ENCODE measurements around the gene BZW1. TPM values are rescaled to one million over a fixed set of nuclear protein-coding genes. Genes with fewer than 3 reads are reported as not detected.

The BZW1 gene
- total RNA-seq, 1 experiment from 2014 or later = 353 TPM

- H3K27me3 Mint-ChIP-seq (ENCODE audit: insufficient read depth, unreplicated experiment) = no peaks in the 10 kb centered on the region
- POLR2A ChIA-PET = no interaction called here
- no peak overlapping the region for H3K4me3 Mint-ChIP-seq (ENCODE audit: unreplicated experiment)
- H3K9me3 Mint-ChIP-seq (ENCODE audit: unreplicated experiment) = peaks cover 14% of the 10 kb centered on the region
- H3K36me3 Mint-ChIP-seq (ENCODE audit: insufficient read depth, unreplicated experiment) = no peaks in the 10 kb centered on the region
- CTCF ChIA-PET = no interaction called here
- TF ChIP-seq CTCF (IDR thresholded peaks at IDR 0.05; ENCODE audit: unreplicated experiment) = no peak
- H3K4me1 Mint-ChIP-seq (ENCODE audit: insufficient read depth, unreplicated experiment) = peaks cover 17% of the 10 kb centered on the region
- BruUV-seq (replicated peaks) = no TSS peak
- H3K27ac Mint-ChIP-seq (ENCODE audit: low read depth, unreplicated experiment) = no peak overlapping the region
- intact Hi-C loops (cut with micrococcal nuclease) = no loop called here
- DNase-seq (ENCODE audit: unreplicated experiment) = no peak
These were observed 40.9 kb upstream of the BZW1 start for GRCh38 chr2:200770847-200771246.

- Mint-ChIP-seq H3K27me3 (ENCODE audit: insufficient read depth, unreplicated experiment) (no peaks in the 10 kb centered on the region), H3K9me3 (ENCODE audit: unreplicated experiment) (peaks cover 14% of the 10 kb centered on the region), H3K4me1 (ENCODE audit: insufficient read depth, unreplicated experiment) (peaks cover 5% of the 10 kb centered on the region), H3K36me3 (ENCODE audit: insufficient read depth, unreplicated experiment) (no peaks in the 10 kb centered on the region), H3K27ac (ENCODE audit: low read depth, unreplicated experiment) (no peak overlapping the region), H3K4me3 (ENCODE audit: unreplicated experiment) (no peak overlapping the region)
- no TSS peak for BruUV-seq (replicated peaks)
- no peak for DNase-seq (ENCODE audit: unreplicated experiment)
- intact Hi-C loops (cut with micrococcal nuclease) = no loop called here
- POLR2A ChIA-PET = interaction anchor here (0.7 kb wide), 1 partner anchor 643 kb away, joined by 3 read pairs; no protein-coding TSS in a partner anchor
- CTCF ChIA-PET = no interaction called here
- TF ChIP-seq CTCF (IDR thresholded peaks at IDR 0.05; ENCODE audit: unreplicated experiment) = no peak
These were observed 39.1 kb upstream of the BZW1 start for GRCh38 chr2:200772620-200773019.

- TF ChIP-seq CTCF (IDR thresholded peaks at IDR 0.05; ENCODE audit: unreplicated experiment) = no peak
- Mint-ChIP-seq H3K27ac (ENCODE audit: low read depth, unreplicated experiment) (no peak overlapping the region), H3K4me1 (ENCODE audit: insufficient read depth, unreplicated experiment) (peaks cover under 1% of the 10 kb centered on the region), H3K9me3 (ENCODE audit: unreplicated experiment) (peaks cover 14% of the 10 kb centered on the region), H3K27me3 (ENCODE audit: insufficient read depth, unreplicated experiment) (no peaks in the 10 kb centered on the region), H3K4me3 (ENCODE audit: unreplicated experiment) (no peak overlapping the region), H3K36me3 (ENCODE audit: insufficient read depth, unreplicated experiment) (no peaks in the 10 kb centered on the region)
- no peak for DNase-seq (ENCODE audit: unreplicated experiment)
- intact Hi-C loops (cut with micrococcal nuclease) = no loop called here
- POLR2A ChIA-PET = interaction anchor here (3.7 kb wide), 1 partner anchor 12 kb away, joined by 15 read pairs; no protein-coding TSS in a partner anchor
- BruUV-seq (replicated peaks) = no TSS peak
- CTCF ChIA-PET = no interaction called here
These were observed 38.6 kb upstream of the BZW1 start for GRCh38 chr2:200773083-200773482.

- TF ChIP-seq CTCF (IDR thresholded peaks at IDR 0.05; ENCODE audit: unreplicated experiment) = no peak
- Mint-ChIP-seq H3K36me3 (ENCODE audit: insufficient read depth, unreplicated experiment) (no peaks in the 10 kb centered on the region), H3K9me3 (ENCODE audit: unreplicated experiment) (peaks cover 14% of the 10 kb centered on the region), H3K27ac (ENCODE audit: low read depth, unreplicated experiment) (no peak overlapping the region), H3K4me1 (ENCODE audit: insufficient read depth, unreplicated experiment) (no peaks in the 10 kb centered on the region), H3K4me3 (ENCODE audit: unreplicated experiment) (no peak overlapping the region), H3K27me3 (ENCODE audit: insufficient read depth, unreplicated experiment) (no peaks in the 10 kb centered on the region)
- CTCF ChIA-PET = no interaction called here
- DNase-seq (ENCODE audit: unreplicated experiment) = no peak
- POLR2A ChIA-PET = interaction anchor here (0.5 to 3.7 kb wide), 6 partner anchors 9 to 202 kb away, joined by 3 to 15 read pairs (median 4); no protein-coding TSS in a partner anchor
- intact Hi-C loops (cut with micrococcal nuclease) = no loop called here
- BruUV-seq (replicated peaks) = no TSS peak
These were observed 36.8 kb upstream of the BZW1 start for GRCh38 chr2:200774920-200775319.

All from MCF 10A (cell line).